ENCODE measurements around the gene CHD1L. TPM values are rescaled to one million over a fixed set of nuclear protein-coding genes. Genes with fewer than 3 reads are reported as not detected.
"Not testable (repeated sequence)": the region's sequence is repeated elsewhere in the genome, so short reads cannot be mapped to it uniquely, and the experiment has no call there.

The CHD1L gene
- polyA plus RNA-seq, 10 donors: 16.7 to 33.1 (median 22.8) TPM

- DNase-seq: not testable (repeated sequence)
These were observed 11.5 kb upstream of the CHD1L start for GRCh38 chr1:147231032-147231431.

DNA sequence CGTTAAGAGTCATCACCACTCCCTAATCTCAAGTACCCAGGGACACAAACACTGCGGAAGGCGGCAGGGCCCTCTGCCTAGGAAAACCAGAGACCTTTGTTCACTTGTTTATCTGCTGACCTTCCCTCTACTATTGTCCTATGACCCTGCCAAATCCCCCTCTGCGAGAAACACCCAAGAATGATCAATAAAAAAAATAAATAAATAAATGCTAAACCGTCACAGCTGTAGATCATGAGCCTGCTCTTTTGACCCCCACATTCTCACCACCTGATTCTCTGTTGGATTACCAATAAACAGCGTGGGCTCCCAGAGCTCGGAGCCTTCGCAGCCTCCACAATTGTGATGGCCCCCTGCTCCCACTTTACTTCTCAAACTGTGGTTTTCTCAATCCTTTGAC, 8.6 kb upstream of the CHD1L start:
- not testable (repeated sequence) for DNase-seq

- DNase-seq: no peak
These were observed 6.7 kb upstream of the CHD1L start for GRCh38 chr1:147235822-147236221.

- no peak for DNase-seq
These were observed 6.0 kb upstream of the CHD1L start for GRCh38 chr1:147236448-147236847.

DNA sequence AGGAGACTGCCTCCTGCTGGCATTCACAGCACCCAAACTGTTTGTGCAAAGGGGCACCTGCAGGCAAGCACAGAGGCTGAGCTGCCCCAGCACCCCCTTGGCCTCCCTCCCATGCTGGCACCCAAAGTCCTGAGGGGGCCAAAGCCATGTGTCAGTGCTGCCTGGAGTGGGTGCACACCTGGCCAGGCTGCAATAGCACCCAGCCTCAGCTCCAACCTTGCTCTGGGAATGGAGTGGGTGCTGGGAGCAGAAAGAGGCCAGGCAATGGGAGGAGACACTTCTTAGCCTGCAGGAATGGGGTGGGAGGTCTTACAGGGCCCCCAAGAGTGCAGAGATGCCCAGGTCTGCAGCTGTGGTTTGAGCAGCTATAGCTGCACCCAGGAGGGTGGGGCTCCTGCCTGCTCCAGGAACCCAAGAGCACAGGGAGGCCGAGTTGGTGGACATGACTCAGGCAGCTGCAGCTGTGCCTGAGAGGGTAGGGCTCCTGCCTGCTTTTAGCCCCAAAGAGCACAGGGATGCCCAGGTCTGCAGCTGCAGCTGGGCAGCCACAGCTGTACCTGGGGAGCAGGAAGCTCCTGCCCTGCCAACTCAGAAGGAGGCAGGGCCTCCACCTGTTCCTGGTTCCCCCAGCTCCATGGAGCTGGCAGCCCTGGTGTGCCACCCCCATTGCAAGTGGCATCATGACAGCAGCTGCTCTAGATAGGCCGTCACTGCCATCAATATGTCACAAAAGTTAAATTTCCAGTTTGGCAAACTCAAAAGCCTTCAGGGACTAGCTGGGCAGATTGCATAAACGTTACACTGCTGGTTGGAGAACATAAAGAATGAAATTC, 5.3 kb upstream of the CHD1L start:
- no peak for DNase-seq

GRCh38 chr1:147238053-147238902, 4.2 kb upstream of the CHD1L start:
- DNase-seq: no peak

DNA sequence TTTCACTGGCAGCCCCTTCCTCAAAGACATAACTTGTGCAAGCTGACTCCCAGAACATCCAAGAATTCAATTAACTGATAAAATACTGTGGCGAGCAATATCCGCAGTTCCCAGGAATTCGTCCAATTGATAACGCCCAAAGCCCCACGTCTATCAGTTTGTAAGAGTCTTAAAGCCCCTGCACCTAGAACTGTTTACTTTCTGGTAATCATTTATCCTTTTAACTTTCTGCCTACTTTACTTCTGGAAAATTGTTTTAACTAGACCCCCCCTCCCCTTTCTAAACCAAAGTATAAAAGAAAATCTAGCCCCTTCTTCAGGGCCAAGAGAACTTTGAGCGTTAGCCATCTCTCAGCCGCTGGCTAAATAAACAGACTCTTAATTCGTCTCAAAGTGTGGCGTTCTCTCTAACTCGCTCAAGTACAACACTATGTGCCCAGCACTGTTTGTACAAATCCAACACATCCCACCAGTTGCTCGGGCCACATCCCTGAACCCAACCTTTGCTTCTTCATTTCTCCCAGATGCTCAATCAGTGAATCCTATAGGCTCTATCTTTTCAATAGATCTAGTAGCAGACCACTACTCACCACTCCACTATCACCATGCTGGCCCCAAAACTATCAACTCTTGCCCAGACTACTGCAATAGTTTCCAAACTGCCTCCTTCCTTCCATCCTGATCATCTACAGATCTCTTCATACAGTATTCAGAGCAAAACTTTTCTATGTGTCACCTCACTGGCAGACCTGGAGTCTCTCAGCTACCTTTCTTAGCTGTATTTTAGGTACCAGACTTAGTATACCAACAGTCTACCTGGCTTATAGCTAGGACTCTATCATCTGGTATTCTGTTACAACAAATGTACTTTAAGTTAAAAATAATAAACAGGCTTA, 3.3 kb upstream of the CHD1L start:
- no peak for DNase-seq

DNA sequence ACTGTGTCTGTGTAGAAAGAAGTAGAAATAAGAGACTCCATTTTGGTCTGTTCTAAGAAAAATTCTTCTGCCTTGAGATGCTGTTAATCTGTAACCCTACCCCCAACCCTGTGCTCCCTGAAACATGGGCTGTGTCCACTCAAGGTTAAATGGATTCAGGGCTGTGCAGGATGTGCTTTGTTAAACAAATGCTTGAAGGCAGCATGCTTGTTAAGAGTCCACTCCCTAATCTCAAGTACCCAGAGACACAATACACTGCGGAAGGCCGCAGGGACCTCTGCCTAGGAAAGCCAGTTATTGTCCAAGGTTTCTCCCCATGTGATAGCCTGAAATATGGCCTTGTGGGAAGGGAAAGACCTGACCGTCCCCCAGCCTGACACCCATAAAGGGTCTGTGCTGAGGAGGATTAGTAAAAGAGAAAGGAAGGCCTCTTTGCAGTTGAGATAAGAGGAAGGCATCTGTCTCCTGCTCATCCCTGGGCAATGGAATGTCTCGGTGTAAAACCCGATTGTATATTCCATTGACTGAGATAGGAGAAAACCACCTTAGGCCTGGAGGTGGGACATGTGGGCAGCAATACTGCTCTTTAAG, 2.3 kb upstream of the CHD1L start:
- not testable (repeated sequence) for DNase-seq

GRCh38 chr1:147241934-147242448, 493 bp upstream of the CHD1L start:
- DNase-seq: no peak

DNA sequence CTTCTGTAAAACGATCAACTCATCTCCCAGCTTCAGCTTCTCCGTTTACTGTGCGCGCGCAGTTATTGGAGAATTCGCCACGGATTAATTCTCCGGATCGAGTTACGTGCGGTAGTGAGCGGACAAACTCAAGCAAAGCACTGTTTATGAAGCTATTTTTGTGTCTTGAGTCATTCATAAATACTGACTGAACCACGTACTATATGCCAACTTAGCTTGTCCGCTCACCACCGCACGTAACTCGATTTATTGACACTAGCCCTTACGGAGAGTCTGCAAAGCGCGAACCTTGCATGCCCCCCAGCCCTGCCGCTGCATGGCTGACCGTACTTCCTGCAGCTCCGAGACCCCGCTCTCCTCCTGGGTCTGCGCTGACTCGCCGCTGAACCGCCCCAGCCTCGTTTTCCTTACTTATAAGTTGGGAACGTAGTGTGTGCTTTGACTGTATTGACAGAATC, 773 bp downstream of the CHD1L start:
- DNase-seq: no peak

DNA sequence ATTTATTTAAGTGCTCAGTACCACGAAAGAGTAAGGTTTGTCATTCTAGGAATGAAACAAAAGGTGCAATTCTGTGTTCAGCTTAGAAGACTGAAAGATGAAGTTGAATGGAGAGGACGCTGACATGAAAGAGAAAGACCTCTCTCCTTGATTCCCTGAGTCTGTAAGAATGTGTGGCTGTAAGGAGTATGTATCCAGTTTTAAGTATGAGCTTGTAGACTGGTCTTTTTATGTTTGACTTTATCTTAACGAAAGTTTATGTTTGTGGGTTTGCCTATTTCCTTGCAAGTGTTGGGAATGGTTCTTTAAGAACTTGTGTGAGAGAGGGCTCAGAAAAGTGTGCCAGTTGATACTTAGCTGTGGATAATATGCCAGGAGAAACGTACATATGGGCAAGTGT, 1.4 kb downstream of the CHD1L start:
- DNase-seq: peak in 1 of 3 donors; percentile 5

DNA sequence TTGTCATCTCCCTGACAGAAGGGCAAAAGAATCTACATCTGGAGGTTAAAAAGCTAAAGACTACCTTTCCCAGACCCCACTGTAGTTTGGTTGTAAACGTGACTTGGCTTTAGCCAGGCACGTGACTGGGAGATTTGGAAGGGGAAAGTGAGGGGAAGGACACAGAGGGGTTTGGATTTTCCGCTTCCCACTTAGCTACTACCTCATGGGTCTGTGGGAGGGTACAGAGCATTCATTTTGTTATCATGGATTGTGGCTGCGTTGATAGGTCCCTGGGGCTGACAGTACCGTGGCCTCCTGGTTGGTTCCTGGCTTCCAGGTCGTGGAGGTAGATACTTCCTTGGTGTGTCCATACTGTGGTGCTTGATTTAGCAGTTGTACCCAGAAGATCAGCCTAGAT, 2.6 kb downstream of the CHD1L start:
- no peak for DNase-seq

GRCh38 chr1:147245586-147246021, 3.1 kb downstream of the CHD1L start:
- DNase-seq: no peak

GRCh38 chr1:147246044-147246690, 3.7 kb downstream of the CHD1L start:
- DNase-seq: no peak

DNA sequence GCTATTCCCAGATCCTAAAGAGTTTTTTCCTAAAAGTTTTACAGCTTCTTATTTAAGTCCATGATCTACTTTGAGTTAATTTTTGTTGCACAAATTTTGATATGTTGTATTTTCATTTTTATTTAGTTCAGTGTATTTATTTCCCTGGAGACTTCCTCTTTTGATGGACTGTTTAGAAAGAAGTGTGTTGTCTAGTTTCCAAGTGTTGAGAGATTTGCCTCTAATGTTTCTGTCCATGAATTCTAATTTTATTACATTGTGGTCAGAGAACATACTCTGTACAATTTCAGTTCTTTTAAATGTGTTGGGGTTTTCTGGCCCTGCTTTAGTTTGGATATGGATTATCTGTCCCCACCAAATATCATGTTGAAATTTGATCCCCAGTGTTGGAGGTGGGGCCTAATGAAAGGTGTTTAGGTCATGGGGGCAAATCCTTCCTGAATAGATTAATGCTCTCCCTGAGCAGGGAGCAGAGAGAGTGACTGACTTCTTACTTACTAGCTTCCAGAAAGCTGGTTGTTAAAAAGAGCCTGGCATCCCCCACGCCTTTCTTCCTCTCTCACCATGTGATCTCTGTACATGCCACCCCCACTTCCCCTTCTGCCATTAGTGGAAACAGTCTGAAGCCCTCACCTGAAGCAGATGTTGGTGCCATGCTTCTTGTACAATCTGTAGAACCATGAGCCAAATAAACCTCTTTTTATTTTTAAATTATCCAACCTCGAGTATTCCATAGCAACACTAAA, 4.6 kb downstream of the CHD1L start:
- peak in 1 of 3 donors; percentile 8 for DNase-seq

DNA sequence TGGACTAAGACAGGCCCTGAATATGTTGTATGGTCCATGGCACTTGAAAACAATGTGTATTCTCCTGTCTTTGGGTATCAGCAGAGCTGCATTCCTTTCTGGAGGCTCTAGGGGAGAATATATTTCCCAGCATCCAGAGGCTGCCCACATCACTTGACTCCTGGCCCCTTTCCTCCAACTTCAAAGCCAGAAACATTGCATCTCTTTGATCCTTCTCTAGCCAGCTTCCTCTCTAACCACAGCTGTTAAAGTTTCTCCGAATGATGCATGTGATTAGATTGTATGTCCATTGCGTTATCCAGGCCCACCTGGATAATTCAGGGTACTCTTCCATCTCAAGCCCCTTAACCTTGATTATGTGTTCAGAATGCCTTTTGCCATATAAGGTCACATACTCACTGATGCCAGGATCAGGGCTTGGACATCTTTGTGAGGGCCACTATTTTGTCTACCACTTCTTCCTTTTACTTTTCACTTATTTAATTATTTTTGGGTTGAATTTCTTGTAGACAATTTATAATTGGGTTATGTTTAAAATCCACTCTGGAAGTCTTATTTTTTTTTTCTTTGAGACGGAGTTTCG, 5.3 kb downstream of the CHD1L start:
- DNase-seq: no peak

- no peak for DNase-seq
These were observed 10.1 kb downstream of the CHD1L start for GRCh38 chr1:147252540-147252939.

DNA sequence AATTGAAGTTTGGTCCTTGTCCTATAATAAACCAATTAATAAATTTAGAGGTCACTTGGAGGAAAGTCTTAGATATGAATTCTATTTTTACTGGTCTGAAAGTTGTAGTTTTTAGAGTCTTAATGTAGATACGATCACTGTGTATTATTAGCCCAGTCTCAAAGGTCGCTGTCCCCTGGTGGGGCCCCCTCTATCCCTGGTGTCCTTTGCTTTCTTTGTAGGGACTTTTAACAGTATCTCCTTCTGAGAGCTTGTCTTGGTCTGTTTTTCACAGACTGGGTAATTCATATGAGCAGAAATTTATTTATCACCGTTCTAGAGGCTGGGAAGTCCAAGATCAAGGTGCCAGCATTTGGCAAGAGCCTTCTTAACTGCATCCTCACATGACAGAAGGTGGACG, 18.5 kb downstream of the CHD1L start:
- no peak for DNase-seq

GRCh38 chr1:147264158-147264768, 21.8 kb downstream of the CHD1L start:
- no peak for DNase-seq

Measured in muscle of back (tissue), 11 donors.